HCT116 (cell line): ENCODE data around the gene CAPZA3. TPM values are rescaled to one million over a fixed set of nuclear protein-coding genes. Genes with fewer than 3 reads are reported as not detected.

Source experiments
- ATAC-seq: fragments of 200-7000 bp; cut with Tn5 transposase; 2 replicates; pipeline ENCODE4 v1.9.1; 2020; ENCODE audit warnings: mild to moderate bottlenecking, moderate library complexity
- Bru-seq: library from RNA; stranded (reverse); fragments of 400-500 nt; gene quantifications from one replicate; lab custom pipeline; 2021; lab: Mats Ljungman, UMichigan
- BruChase-seq, 2 experiments: library from RNA; stranded (reverse); fragments of 400-500 nt; gene quantifications; one replicate each; lab custom pipeline; 2021; lab: Mats Ljungman, UMichigan
- BruUV-seq: library from RNA; stranded (reverse); fragments of 400-500 nt; replicated peaks from 2 replicates; lab custom pipeline; 2021; lab: Mats Ljungman, UMichigan
- CTCF ChIA-PET: fragments of 300-600 bp; sonication (Branson Sonifier 250); formaldehyde crosslinking; loops from one replicate; lab custom pipeline; 2021; ENCODE audit warnings: antibody characterized with exemption; lab: Charles Lee
- POLR2A ChIA-PET: fragments of 300-600, 350-600 bp; sonication (Branson Sonifier 250); formaldehyde crosslinking; loops from one replicate; lab custom pipeline; 2021; ENCODE audit warnings: antibody characterized with exemption; lab: Charles Lee
- RAD21 ChIA-PET, 2 experiments: fragments of 300-600 bp; sonication (Branson Sonifier 250); formaldehyde crosslinking; loops; one replicate each; lab custom pipeline; 2023; ENCODE audit warnings: low total read pairs in 2 of 2; ENCODE audit not compliant: uncharacterized antibody in 2 of 2, unreplicated experiment in 2 of 2, low non-redundant PET in 1 of 2; lab: Charles Lee
- DNase-seq: peaks from one replicate; pipeline ENCODE4 v3.0.0-alpha.2; 2010; ENCODE audit warnings: low read depth, low spot score
- H2AFZ ChIP-seq: fragments of 200-600 bp; shearing (Covaris generic), sonication (generic); 2 replicates; pipeline ENCODE4 v1.6.1; 2017; ENCODE audit warnings: low read depth, mixed run types, mixed read lengths, antibody characterized with exemption, low read length; ENCODE audit not compliant: poor library complexity, severe bottlenecking
- H3K27ac ChIP-seq: 2 replicates; pipeline ENCODE4 v1.5.1; 2012; ENCODE audit warnings: low read depth, low read length
- H3K27me3 ChIP-seq: fragments of 200-600 bp; sonication (generic); 2 replicates; pipeline ENCODE4 v1.6.1; 2016; ENCODE audit warnings: mixed run types, low read length, mixed read lengths; ENCODE audit not compliant: insufficient read depth
- H3K36me3 ChIP-seq, 2 experiments: fragments of 200-500 bp in 1 of 2; fragments of 200-600 bp in 1 of 2; sonication (Bioruptor generic) in 1 of 2; sonication (generic) in 1 of 2; 2 replicates each; pipeline versions ENCODE4 v1.5.1 to v1.6.1; 2014 to 2016; ENCODE audit warnings: low read length in 2 of 2, inconsistent platforms in 1 of 2, mixed read lengths in 1 of 2, mixed run types in 1 of 2; ENCODE audit not compliant: insufficient read depth in 2 of 2, control insufficient read depth in 1 of 2
- H3K4me1 ChIP-seq, 2 experiments: fragments of 200-600 bp in 1 of 2; sonication (generic) in 1 of 2; 2 replicates each; pipeline versions ENCODE4 v1.5.1 to v1.6.1; 2012 to 2017; ENCODE audit warnings: low read length in 2 of 2, inconsistent platforms in 1 of 2, mild to moderate bottlenecking in 1 of 2, mixed read lengths in 1 of 2, mixed run types in 1 of 2, moderate library complexity in 1 of 2; ENCODE audit not compliant: insufficient read depth in 2 of 2, control insufficient read depth in 1 of 2
- H3K4me2 ChIP-seq: fragments of 200-600 bp; sonication (generic); 2 replicates; pipeline ENCODE4 v1.6.1; 2017; ENCODE audit warnings: mixed run types, low read length, mixed read lengths
- H3K4me3 ChIP-seq, 2 experiments: fragments of 200-600 bp in 1 of 2; sonication (generic) in 1 of 2; replicated peaks in 1 of 2; 2 replicates each; pipeline ENCODE4 v1.5.1; 2011 to 2016; ENCODE audit warnings: low read length in 2 of 2, control low read depth in 1 of 2, low read depth in 1 of 2, mild to moderate bottlenecking in 1 of 2, mixed read lengths in 1 of 2, mixed run types in 1 of 2
- H3K79me2 ChIP-seq: fragments of 200-600 bp; sonication (generic); 2 replicates; pipeline ENCODE4 v1.6.1; 2017; ENCODE audit warnings: mild to moderate bottlenecking, mixed run types, low read length, moderate library complexity, mixed read lengths; ENCODE audit not compliant: insufficient read depth
- H3K9ac ChIP-seq: fragments of 200-600 bp; sonication (generic); 2 replicates; pipeline ENCODE4 v1.6.1; 2016; ENCODE audit warnings: low read length, mixed read lengths
- H3K9me2 ChIP-seq: fragments of 200-600 bp; sonication (generic), shearing (Covaris generic); 2 replicates; pipeline ENCODE4 v1.6.1; 2017; ENCODE audit warnings: mixed run types, mild to moderate bottlenecking, moderate library complexity; ENCODE audit not compliant: insufficient read depth
- H3K9me3 ChIP-seq, 2 experiments: fragments of 200-500 bp in 1 of 2; fragments of 200-600 bp in 1 of 2; sonication (Bioruptor generic) in 1 of 2; sonication (generic) in 1 of 2; 2 replicates each; pipeline ENCODE4 v1.6.1; 2014 to 2017; ENCODE audit warnings: low read length in 2 of 2, mixed read lengths in 2 of 2, inconsistent platforms in 1 of 2, low read depth in 1 of 2, mild to moderate bottlenecking in 1 of 2, mixed run types in 1 of 2, moderate library complexity in 1 of 2; ENCODE audit not compliant: control insufficient read depth in 1 of 2, insufficient read depth in 1 of 2
- H4K20me1 ChIP-seq: fragments of 200-600 bp; sonication (generic), shearing (Covaris generic); 2 replicates; pipeline ENCODE4 v1.6.1; 2017; ENCODE audit warnings: mixed run types, mild to moderate bottlenecking, moderate library complexity; ENCODE audit not compliant: insufficient read depth
- CTCF ChIP-seq, 3 experiments: fragments of 200-600 bp in 1 of 3; sonication (generic) in 1 of 3; IDR thresholded peaks in 2 of 3; conservative IDR thresholded peaks in 1 of 3; 2 replicates each; pipeline ENCODE4 v1.5.1; 2012 to 2017; ENCODE audit warnings: low read depth in 2 of 3, low read length in 2 of 3, antibody characterized with exemption in 1 of 3, borderline replicate concordance in 1 of 3, control low read depth in 1 of 3, mild to moderate bottlenecking in 1 of 3, mixed read lengths in 1 of 3, mixed run types in 1 of 3, moderate library complexity in 1 of 3; ENCODE audit not compliant: insufficient read depth in 1 of 3
- SIN3A ChIP-seq: IDR thresholded peaks from 2 replicates; pipeline ENCODE4 v1.6.1; 2012; ENCODE audit warnings: low read depth
- intact Hi-C: fragments of 100-400 bp; cut with micrococcal nuclease; formaldehyde crosslinking; loops from 2 replicates; pipeline ENCODE4 v1.10.0; 2022
- long read RNA-seq: library from polyadenylated mRNA; unstranded; transcript quantifications from one replicate; pipeline ENCODE4 v2.0.0, GENCODE V29; 2021; ENCODE audit not compliant: unreplicated experiment
- polyA plus RNA-seq: library from polyadenylated mRNA; unstranded; fragments of >200 nt; gene quantifications from 2 replicates; pipeline ENCODE4 v1.2.1, GENCODE V29; 2012; ENCODE audit warnings: missing spikeins
- total RNA-seq: library from RNA; stranded (reverse); gene quantifications from one replicate; pipeline ENCODE4 v1.2.1, GENCODE V29; 2021; ENCODE audit not compliant: unreplicated experiment

The CAPZA3 gene
- total RNA-seq (not detected), Bru-seq, nascent RNA (not detected), BruChase-seq, experiment 1, labeled RNA remaining after a 6-hour chase (not detected), BruChase-seq, experiment 2, labeled RNA remaining after a 2-hour chase (not detected)
- not detected in 2 replicates for polyA plus RNA-seq
- long read RNA-seq: 0 reads

GRCh38 chr12:18737819-18738218 lies at the start of gene CAPZA3, which contains the start of gene PLCZ1:
Gene CAPZA3, plus strand, starts transcription at chr12:18738119. Its CDS starts 150 bp downstream, at chr12:18738269.
Gene PLCZ1, minus strand, starts transcription at chr12:18738012. Its CDS starts 641 bp downstream, at chr12:18737371.
- Histone ChIP-seq H3K79me2 (no peaks in the 10 kb centered on the region), H3K9me2 (no peaks in the 10 kb centered on the region), H3K9ac (no peak within 1 kb of the TSS), H4K20me1 (no peaks in the 10 kb centered on the region), H3K4me3 (no peak within 1 kb of the TSS), H3K36me3 (no peaks in the 10 kb centered on the region; a peak in 1 of 4 replicates), H3K4me2 (no peak within 1 kb of the TSS), H3K27me3 (no peaks in the 10 kb centered on the region), H3K4me1 (no peaks in the 10 kb centered on the region)
- intact Hi-C loops: no loop called here
- POLR2A ChIA-PET: no interaction called here
- no TSS peak for BruUV-seq
- no peak for DNase-seq
- CTCF ChIA-PET: no interaction called here
- RAD21 ChIA-PET: no interaction called here
- TF ChIP-seq SIN3A: no peak
- TF ChIP-seq, all 23 proteins: peak for 0
- no peak for ATAC-seq
- H3K27ac ChIP-seq: no peak within 1 kb of the TSS
- H3K9me3 ChIP-seq: no peaks in the 10 kb centered on the region
- H2AFZ ChIP-seq: no peak within 1 kb of the TSS

- TF ChIP-seq CTCF (IDR thresholded peaks at IDR 0.05 in 2 of 3, conservative IDR thresholded peaks at IDR 0.05 in 1 of 3; ENCODE audit: borderline replicate concordance in 1 of 3, insufficient read depth in 1 of 3, low read depth in 2 of 3, low read length in 2 of 3): no peak
- no peak for ATAC-seq
- POLR2A ChIA-PET: interaction anchor here (1.0 kb wide), 1 partner anchor 13 kb away, joined by 3 read pairs; no protein-coding TSS in a partner anchor
- H3K9me3 ChIP-seq: no peaks in the 10 kb centered on the region
- H3K4me3 ChIP-seq: no peak overlapping the region
- no peaks in the 10 kb centered on the region for H3K9me2 ChIP-seq
- H2AFZ ChIP-seq: no peak overlapping the region
- no peak overlapping the region for H3K9ac ChIP-seq
- intact Hi-C loops: no loop called here
- H4K20me1 ChIP-seq: no peaks in the 10 kb centered on the region
- RAD21 ChIA-PET: no interaction called here
- H3K27ac ChIP-seq: no peak overlapping the region
- peak overlapping the region; percentile 51; the same call in 1 of the 2 replicates for H3K4me2 ChIP-seq
- no peaks in the 10 kb centered on the region for H3K79me2 ChIP-seq
- DNase-seq: no peak
- H3K4me1 ChIP-seq: peaks cover 0 to 16% of the 10 kb centered on the region in 2 experiments; a peak in 2 of 4 replicates
- H3K36me3 ChIP-seq: no peaks in the 10 kb centered on the region
- BruUV-seq: no TSS peak
- CTCF ChIA-PET: no interaction called here
- no peaks in the 10 kb centered on the region for H3K27me3 ChIP-seq
These were observed 48.1 kb upstream of the CAPZA3 start for GRCh38 chr12:18689771-18690170.
